ENCODE results near the gene GRK2. TPM values are rescaled to one million over a fixed set of nuclear protein-coding genes. Genes with fewer than 3 reads are reported as not detected.

GRK2 gene
- total and polyA plus RNA-seq, 2 of the 13 experiments (the other 11 are each of a cell fraction or from before 2014, with no cell fraction given) = 31.3 to 42.4 TPM

DNA sequence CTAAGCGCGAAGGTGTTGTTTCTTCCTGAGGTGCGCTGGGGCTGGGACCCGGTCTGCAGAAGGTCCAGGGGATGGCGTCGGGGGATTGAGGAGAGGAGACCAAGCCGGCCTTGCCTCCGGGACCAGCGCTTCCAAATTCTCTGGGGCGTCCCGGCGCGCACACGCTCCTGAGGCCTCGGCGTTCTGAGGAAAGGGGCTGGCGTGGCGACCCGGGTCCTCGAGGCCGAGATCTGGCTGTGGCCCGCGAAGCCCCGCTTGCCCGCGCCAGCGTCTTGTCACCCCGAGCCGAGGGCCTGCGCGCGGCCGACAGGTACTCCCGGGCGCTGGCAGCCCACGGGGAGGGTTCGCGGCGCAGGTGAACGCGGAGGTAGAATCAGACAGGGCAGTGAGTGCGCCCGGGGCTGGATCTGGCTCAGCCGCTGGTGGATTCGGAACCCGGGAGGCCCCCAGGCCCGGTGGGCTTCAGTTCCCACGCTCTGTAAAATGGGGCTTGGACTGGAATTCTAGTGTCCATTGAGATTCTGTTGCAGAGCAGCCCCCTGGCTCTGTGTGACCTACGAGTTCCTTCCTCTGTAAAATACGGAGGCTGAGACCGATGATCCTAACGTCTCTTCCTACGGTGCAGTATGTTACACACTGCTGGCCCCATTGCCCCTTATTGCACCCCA is 51.7 kb downstream of the GRK2 start (continued):
- TF ChIP-seq ZBTB25 (CRISPR knock-in tag; IDR thresholded peaks at IDR 0.05) = no peak
- no peak for TF ChIP-seq ZNF672 (CRISPR knock-in tag; IDR thresholded peaks at IDR 0.05)
- 0 out of 2 replicates have a peak, but pooled peaks have one; percentile 23 for TF ChIP-seq ELK4 (CRISPR knock-in tag; IDR thresholded peaks at IDR 0.05; ENCODE audit: borderline replicate concordance)
- 0 out of 2 replicates have a peak, but pooled peaks have one; percentile 3 for TF ChIP-seq SMAD3 (CRISPR knock-in tag; IDR thresholded peaks at IDR 0.05)
- no peak for TF ChIP-seq YY1 (IDR thresholded peaks at IDR 0.05; ENCODE audit: insufficient read depth, insufficient replicate concordance, low read depth, low read length)
- no peak for TF ChIP-seq POGZ (CRISPR knock-in tag; IDR thresholded peaks at IDR 0.05)
- TF ChIP-seq ATF2 (CRISPR knock-in tag; IDR thresholded peaks at IDR 0.05) = no peak
- TF ChIP-seq CEBPZ (IDR thresholded peaks at IDR 0.05; ENCODE audit: low read length) = no peak
- TF ChIP-seq ZBTB14 (CRISPR knock-in tag; IDR thresholded peaks at IDR 0.05) = no peak; the same call in none of the 2 replicates
- no peak for TF ChIP-seq HOXA3 (CRISPR knock-in tag; IDR thresholded peaks at IDR 0.05)
- no peak for TF ChIP-seq GPBP1L1 (CRISPR knock-in tag; IDR thresholded peaks at IDR 0.05)
- no peak for TF ChIP-seq GABPA (IDR thresholded peaks at IDR 0.05; ENCODE audit: low read depth, low read length)
- no peak for TF ChIP-seq GABPA (CRISPR knock-in tag; IDR thresholded peaks at IDR 0.05; ENCODE audit: low read depth)
- no peak for TF ChIP-seq ZNF772 (CRISPR knock-in tag; IDR thresholded peaks at IDR 0.05)
- TF ChIP-seq ZBTB39 (CRISPR knock-in tag; IDR thresholded peaks at IDR 0.05) = no peak
- peak; percentile 84 for TF ChIP-seq ZFY (CRISPR knock-in tag; IDR thresholded peaks at IDR 0.05)

Data from HepG2 (cell line).